Measurements from ENCODE around the gene TRPM3.

DNA sequence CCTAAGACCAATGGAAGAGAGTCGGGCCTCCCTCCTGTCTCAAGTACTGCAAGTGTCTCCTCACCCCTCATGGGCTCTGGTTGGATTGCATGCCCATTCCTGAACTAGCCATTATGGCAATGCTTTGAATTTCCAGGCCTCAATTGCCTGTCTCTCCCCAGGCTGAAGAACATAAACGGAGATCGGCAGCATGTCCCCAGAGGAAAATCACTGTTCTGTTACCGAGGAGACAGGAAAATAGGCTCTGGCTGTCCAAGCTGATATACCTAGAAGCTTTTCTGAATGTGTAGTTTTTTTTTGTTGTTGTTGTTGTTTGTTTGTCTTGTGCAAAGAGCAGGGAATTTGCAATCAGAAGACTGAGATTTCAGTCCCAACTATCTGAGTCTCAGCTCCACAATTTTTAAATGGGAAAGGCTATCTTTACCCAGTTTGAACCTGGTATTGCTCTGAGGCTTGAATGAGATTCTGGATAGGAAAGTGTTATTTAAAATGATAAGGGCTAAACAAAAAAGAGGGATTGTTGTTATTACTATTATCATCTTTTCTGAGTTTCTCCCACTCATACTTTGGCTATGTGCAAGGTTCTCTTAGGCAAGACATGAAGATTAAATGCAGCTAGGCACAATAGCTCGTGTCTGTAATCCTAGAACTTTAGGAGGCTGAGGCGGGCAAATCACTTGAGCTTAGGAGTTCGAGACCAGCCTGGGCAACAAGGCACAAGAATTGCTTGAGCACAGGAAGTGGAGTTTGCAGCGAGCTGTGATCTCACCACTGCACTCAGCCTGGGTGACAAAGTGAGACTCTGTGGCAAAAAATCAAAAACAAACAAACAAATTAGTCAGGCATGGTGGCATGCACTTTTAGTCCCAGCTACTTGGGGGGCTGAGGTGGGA lies 629.7 kb downstream of the TRPM3 start:
- TF ChIP-seq, protein P1, sequence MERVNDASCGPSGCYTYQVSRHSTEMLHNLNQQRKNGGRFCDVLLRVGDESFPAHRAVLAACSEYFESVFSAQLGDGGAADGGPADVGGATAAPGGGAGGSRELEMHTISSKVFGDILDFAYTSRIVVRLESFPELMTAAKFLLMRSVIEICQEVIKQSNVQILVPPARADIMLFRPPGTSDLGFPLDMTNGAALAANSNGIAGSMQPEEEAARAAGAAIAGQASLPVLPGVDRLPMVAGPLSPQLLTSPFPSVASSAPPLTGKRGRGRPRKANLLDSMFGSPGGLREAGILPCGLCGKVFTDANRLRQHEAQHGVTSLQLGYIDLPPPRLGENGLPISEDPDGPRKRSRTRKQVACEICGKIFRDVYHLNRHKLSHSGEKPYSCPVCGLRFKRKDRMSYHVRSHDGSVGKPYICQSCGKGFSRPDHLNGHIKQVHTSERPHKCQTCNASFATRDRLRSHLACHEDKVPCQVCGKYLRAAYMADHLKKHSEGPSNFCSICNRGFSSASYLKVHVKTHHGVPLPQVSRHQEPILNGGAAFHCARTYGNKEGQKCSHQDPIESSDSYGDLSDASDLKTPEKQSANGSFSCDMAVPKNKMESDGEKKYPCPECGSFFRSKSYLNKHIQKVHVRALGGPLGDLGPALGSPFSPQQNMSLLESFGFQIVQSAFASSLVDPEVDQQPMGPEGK (CRISPR knock-in tag; IDR thresholded peaks at IDR 0.05; ENCODE audit: borderline replicate concordance): no peak
- no peak for TF ChIP-seq ZFP30 (CRISPR knock-in tag; IDR thresholded peaks at IDR 0.05)
- TF ChIP-seq CSDC2 (CRISPR knock-in tag; IDR thresholded peaks at IDR 0.05): no peak
- no peak for TF ChIP-seq TCF4 (CRISPR knock-in tag; IDR thresholded peaks at IDR 0.05; ENCODE audit: borderline replicate concordance)
- no peak for TF ChIP-seq ZC3H10 (CRISPR knock-in tag; IDR thresholded peaks at IDR 0.05)
- TF ChIP-seq RARB (CRISPR knock-in tag; IDR thresholded peaks at IDR 0.05): no peak
- no peak for TF ChIP-seq BACH2 (CRISPR knock-in tag; IDR thresholded peaks at IDR 0.05; ENCODE audit: borderline replicate concordance)
- TF ChIP-seq, protein P2, sequence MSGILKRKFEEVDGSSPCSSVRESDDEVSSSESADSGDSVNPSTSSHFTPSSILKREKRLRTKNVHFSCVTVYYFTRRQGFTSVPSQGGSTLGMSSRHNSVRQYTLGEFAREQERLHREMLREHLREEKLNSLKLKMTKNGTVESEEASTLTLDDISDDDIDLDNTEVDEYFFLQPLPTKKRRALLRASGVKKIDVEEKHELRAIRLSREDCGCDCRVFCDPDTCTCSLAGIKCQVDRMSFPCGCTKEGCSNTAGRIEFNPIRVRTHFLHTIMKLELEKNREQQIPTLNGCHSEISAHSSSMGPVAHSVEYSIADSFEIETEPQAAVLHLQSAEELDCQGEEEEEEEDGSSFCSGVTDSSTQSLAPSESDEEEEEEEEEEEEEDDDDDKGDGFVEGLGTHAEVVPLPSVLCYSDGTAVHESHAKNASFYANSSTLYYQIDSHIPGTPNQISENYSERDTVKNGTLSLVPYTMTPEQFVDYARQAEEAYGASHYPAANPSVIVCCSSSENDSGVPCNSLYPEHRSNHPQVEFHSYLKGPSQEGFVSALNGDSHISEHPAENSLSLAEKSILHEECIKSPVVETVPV (CRISPR knock-in tag; IDR thresholded peaks at IDR 0.05): no peak

Data from SK-N-SH treated with all-trans-retinoic acid at 6 μM for 48 hours (cell line).